HepG2 (cell line): Measurements from ENCODE around the gene OVCA2. TPM values are rescaled to one million over a fixed set of nuclear protein-coding genes. Genes with fewer than 3 reads are reported as not detected.

Source experiments
- ATAC-seq: fragments of 200-7000 bp; cut with Tn5 transposase; 3 replicates; pipeline ENCODE4 v1.9.1; 2020; ENCODE audit warnings: mild to moderate bottlenecking, moderate library complexity
- BruUV-seq: library from RNA; stranded (reverse); fragments of 400-500 nt; replicated peaks from 2 replicates; lab custom pipeline; 2021; lab: Mats Ljungman, UMichigan
- CTCF ChIA-PET: fragments of 300-600 bp; formaldehyde crosslinking; extraction: SDS; loops from one replicate; lab custom pipeline; 2021; ENCODE audit warnings: low total read pairs, inconsistent platforms, low intra/inter-chr PET ratio; lab: Yijun Ruan, JAX
- POLR2A ChIA-PET: fragments of 350-600 bp; sonication (Branson Sonifier 250); formaldehyde crosslinking; loops from one replicate; lab custom pipeline; 2020; ENCODE audit warnings: antibody characterized with exemption, inconsistent platforms; lab: Yijun Ruan, JAX
- DNase-seq: peaks from one replicate; pipeline ENCODE4 v3.0.0-alpha.2; 2015; ENCODE audit warnings: low spot score
- FAIRE-seq: peaks from 3 replicates; lab custom pipeline; 2011; peaks lifted over from hg19 to GRCh38; lab: Jason Lieb, UNC
- H2AFZ ChIP-seq: one replicate; pipeline ENCODE4 v1.6.1; 2011; ENCODE audit warnings: low read length, inconsistent platforms
- H3K27ac ChIP-seq: fragments of 300-600 bp; 3 replicates; pipeline ENCODE4 v1.8.0; 2011; ENCODE audit warnings: mixed run types, mild to moderate bottlenecking, mixed read lengths, low read length, inconsistent platforms; ENCODE audit not compliant: insufficient read depth; ENCODE audit errors: extremely low read length
- H3K27me3 ChIP-seq, 2 experiments: fragments of 200-600 bp in 1 of 2; 2 replicates in 1 of 2; 3 replicates in 1 of 2; pipeline versions ENCODE4 v1.6.0 to v1.8.0; 2011; ENCODE audit warnings: low read length in 2 of 2, mild to moderate bottlenecking in 2 of 2, moderate library complexity in 2 of 2, inconsistent platforms in 1 of 2; ENCODE audit not compliant: insufficient read depth in 2 of 2, control insufficient read depth in 1 of 2
- H3K36me3 ChIP-seq, 2 experiments: fragments of 200-600 bp in 1 of 2; replicated peaks in 1 of 2; 2 replicates in 1 of 2; 3 replicates in 1 of 2; pipeline versions ENCODE4 v1.5.1 to v1.8.0; 2011; ENCODE audit warnings: low read length in 2 of 2, inconsistent platforms in 1 of 2; ENCODE audit not compliant: insufficient read depth in 2 of 2, control insufficient read depth in 1 of 2
- H3K4me1 ChIP-seq: 2 replicates; pipeline ENCODE4 v1.5.1; 2012; ENCODE audit warnings: low read length, inconsistent platforms; ENCODE audit not compliant: insufficient read depth
- H3K4me2 ChIP-seq: 2 replicates; pipeline ENCODE4 v1.6.0; 2011; ENCODE audit warnings: low read depth, low read length, inconsistent platforms
- H3K4me3 ChIP-seq, 3 experiments: fragments of 200-600 bp in 1 of 3; sonication (generic), shearing (Covaris generic) in 1 of 3; replicated peaks in 1 of 3; 2 replicates each; pipeline ENCODE4 v1.5.1; 2011 to 2016; ENCODE audit warnings: low read length in 3 of 3, inconsistent platforms in 2 of 3, low read depth in 2 of 3, mild to moderate bottlenecking in 2 of 3, control low read depth in 1 of 3, mixed read lengths in 1 of 3; ENCODE audit not compliant: insufficient read depth in 1 of 3
- H3K79me2 ChIP-seq: one replicate; pipeline ENCODE4 v1.6.1; 2011; ENCODE audit warnings: low read length, inconsistent platforms; ENCODE audit not compliant: insufficient read depth
- H3K9ac ChIP-seq: 2 replicates; pipeline ENCODE4 v1.6.0; 2011; ENCODE audit warnings: mild to moderate bottlenecking, low read depth, low read length, inconsistent platforms; ENCODE audit not compliant: insufficient read depth
- H3K9me3 ChIP-seq: 2 replicates; pipeline ENCODE4 v1.5.1; 2012; ENCODE audit warnings: mild to moderate bottlenecking, low read length
- H4K20me1 ChIP-seq: 2 replicates; pipeline ENCODE4 v1.6.0; 2011; ENCODE audit warnings: inconsistent platforms, mild to moderate bottlenecking, low read length, moderate library complexity; ENCODE audit not compliant: insufficient read depth
- ATF2 ChIP-seq: sonication (generic); formaldehyde crosslinking; IDR thresholded peaks from 2 replicates; pipeline ENCODE4 v1.4.0; 2020; ENCODE audit warnings: missing genetic modification reagents
- WIZ ChIP-seq: sonication (generic); formaldehyde crosslinking; IDR thresholded peaks from 2 replicates; pipeline ENCODE4 v1.5.1; 2020; ENCODE audit warnings: mild to moderate bottlenecking, missing genetic modification reagents
- ZBTB33 ChIP-seq: sonication (generic); formaldehyde crosslinking; IDR thresholded peaks from 2 replicates; pipeline ENCODE4 v1.4.0; 2020; ENCODE audit warnings: missing genetic modification reagents
- ZNF614 ChIP-seq: IDR thresholded peaks from 2 replicates; pipeline ENCODE4 v1.6.1; 2018; ENCODE audit warnings: missing biosample characterization, missing genetic modification reagents, inconsistent platforms, borderline replicate concordance
- WGBS: methylation state at CpG from one replicate; pipeline ENCODE4 v1.1.6; 2017; ENCODE audit warnings: low lambda C conversion rate; 5-methylcytosine and 5-hydroxymethylcytosine counted together
- in situ Hi-C: cut with HindIII; loops from 2 replicates; pipeline ENCODE4 v1.10.0; 2017; ENCODE audit warnings: low pct_unique_long_range_greater_than_20kb; ENCODE audit not compliant: extremely low pct_ligation_motif_present
- intact Hi-C: fragments of 100-400 bp; cut with micrococcal nuclease; formaldehyde crosslinking; loops from one replicate; pipeline ENCODE4 v1.10.0; 2022; ENCODE audit not compliant: unreplicated experiment
- polyA plus RNA-seq, 8 experiments: library from polyadenylated mRNA; depleted of rRNA in 3 of 8; stranded (reverse) in 7 of 8; unstranded in 1 of 8; fragments of >200 nt; fragmentation: Illumina TruSeq in 4 of 8; extraction: Trizol in 4 of 8; gene quantifications; 2 replicates each; pipeline versions ENCODE4 v1.2.1 to v1.2.3, GENCODE V29; 2011 to 2016; ENCODE audit warnings: low read depth in 4 of 8, missing spikeins in 1 of 8, mixed read lengths in 1 of 8; ENCODE audit not compliant: insufficient read depth in 1 of 8
- total RNA-seq, 5 experiments: library from RNA; depleted of rRNA; stranded (reverse); fragments of >200 nt; fragmentation: Illumina TruSeq; extraction: Trizol; gene quantifications; 2 replicates each; pipeline ENCODE4 v1.2.3, GENCODE V29; 2016; ENCODE audit warnings: low read depth in 1 of 5
- TF ChIP-seq, protein P1 (sequence below): fragments of 450-650 bp; IDR thresholded peaks from 2 replicates; pipeline ENCODE4 v1.6.1; 2017; ENCODE audit warnings: mild to moderate bottlenecking

OVCA2 gene
- total and polyA plus RNA-seq, 2 of the 13 experiments (the other 11 are each of a cell fraction or from before 2014, with no cell fraction given) = 23.7 to 28.2 TPM

DNA sequence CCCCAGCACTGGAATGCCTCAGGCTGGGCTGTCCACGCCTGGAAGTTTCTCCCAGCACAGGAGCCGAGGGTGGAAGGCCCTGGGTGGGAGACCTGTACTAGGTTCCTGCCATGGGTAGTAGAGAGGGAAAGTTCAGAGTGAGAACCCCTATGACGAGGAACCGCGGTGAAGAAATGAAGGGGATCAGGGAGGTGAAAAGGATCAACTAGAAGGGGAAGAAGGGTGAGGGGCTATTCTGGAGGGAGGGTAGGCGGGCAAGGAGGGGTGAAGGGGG, 18.5 kb downstream of the OVCA2 start:
- no peak for DNase-seq
- in situ Hi-C loops (no loop called here), intact Hi-C loops (no loop called here)
- 0 out of 2 replicates have a peak, but pooled peaks cover 2% of the 10 kb centered on the region for H4K20me1 ChIP-seq
- ChIA-PET POLR2A (no interaction called here), CTCF (no interaction called here)
- TF ChIP-seq ZNF614 (CRISPR knock-in tag) (no peak), ZBTB33 (no peak), WIZ (no peak), ATF2 (CRISPR knock-in tag) (no peak)
- TF ChIP-seq, protein P1, sequence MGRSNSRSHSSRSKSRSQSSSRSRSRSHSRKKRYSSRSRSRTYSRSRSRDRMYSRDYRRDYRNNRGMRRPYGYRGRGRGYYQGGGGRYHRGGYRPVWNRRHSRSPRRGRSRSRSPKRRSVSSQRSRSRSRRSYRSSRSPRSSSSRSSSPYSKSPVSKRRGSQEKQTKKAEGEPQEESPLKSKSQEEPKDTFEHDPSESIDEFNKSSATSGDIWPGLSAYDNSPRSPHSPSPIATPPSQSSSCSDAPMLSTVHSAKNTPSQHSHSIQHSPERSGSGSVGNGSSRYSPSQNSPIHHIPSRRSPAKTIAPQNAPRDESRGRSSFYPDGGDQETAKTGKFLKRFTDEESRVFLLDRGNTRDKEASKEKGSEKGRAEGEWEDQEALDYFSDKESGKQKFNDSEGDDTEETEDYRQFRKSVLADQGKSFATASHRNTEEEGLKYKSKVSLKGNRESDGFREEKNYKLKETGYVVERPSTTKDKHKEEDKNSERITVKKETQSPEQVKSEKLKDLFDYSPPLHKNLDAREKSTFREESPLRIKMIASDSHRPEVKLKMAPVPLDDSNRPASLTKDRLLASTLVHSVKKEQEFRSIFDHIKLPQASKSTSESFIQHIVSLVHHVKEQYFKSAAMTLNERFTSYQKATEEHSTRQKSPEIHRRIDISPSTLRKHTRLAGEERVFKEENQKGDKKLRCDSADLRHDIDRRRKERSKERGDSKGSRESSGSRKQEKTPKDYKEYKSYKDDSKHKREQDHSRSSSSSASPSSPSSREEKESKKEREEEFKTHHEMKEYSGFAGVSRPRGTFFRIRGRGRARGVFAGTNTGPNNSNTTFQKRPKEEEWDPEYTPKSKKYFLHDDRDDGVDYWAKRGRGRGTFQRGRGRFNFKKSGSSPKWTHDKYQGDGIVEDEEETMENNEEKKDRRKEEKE = no peak
- H3K27me3 ChIP-seq = no peaks in the 10 kb centered on the region; a peak in 1 of 5 replicates
- H3K27ac ChIP-seq = no peak overlapping the region
- no TSS peak for BruUV-seq
- ATAC-seq = no peak
- H2AFZ ChIP-seq = no peak overlapping the region
- H3K79me2 ChIP-seq = no peaks in the 10 kb centered on the region
- H3K4me1 ChIP-seq = peaks cover 3% of the 10 kb centered on the region
- WGBS = 95% methylated on average over 6 of the region's 6 CpGs
- H3K9ac ChIP-seq = no peak overlapping the region
- no peak for FAIRE-seq
- H3K4me3 ChIP-seq = no peak overlapping the region
- H3K36me3 ChIP-seq = peaks cover 6 to 18% of the 10 kb centered on the region in 2 experiments; a peak in 4 of 5 replicates
- no peaks in the 10 kb centered on the region for H3K9me3 ChIP-seq
- no peak overlapping the region for H3K4me2 ChIP-seq
